VCaP (cell line): ENCODE measurements around the gene TTC13.

Experiments used
- H3K27ac ChIP-seq: fragments of 450-650 bp; 2 replicates; pipeline ENCODE4 v1.5.1; 2017
- TF ChIP-seq, protein P1 (sequence below): fragments of 450-650 bp; conservative IDR thresholded peaks from 2 replicates; pipeline ENCODE4 v1.5.1; 2017; ENCODE audit warnings: mild to moderate bottlenecking, moderate library complexity

Gene TTC13

DNA sequence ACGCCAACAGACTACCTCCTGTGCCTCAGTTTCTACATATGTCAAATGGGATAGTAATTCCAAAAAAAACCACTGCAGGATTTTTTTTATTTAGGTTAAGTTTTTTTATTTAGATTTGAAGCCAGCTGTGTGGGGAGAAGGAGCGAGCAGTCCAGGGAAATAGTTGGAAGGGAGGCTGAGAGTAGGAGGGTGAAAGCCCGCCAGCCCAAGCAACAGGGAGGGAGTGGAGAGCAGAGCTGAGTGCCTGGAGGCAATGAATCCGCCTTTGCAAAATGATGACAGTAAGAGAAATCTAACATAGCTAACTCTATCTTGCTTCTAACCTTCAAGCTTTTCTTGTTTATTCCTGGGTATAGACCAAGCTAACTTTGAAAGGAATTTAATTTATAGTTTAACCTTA lies 94.7 kb downstream of the TTC13 start:
- TF ChIP-seq, protein P1, sequence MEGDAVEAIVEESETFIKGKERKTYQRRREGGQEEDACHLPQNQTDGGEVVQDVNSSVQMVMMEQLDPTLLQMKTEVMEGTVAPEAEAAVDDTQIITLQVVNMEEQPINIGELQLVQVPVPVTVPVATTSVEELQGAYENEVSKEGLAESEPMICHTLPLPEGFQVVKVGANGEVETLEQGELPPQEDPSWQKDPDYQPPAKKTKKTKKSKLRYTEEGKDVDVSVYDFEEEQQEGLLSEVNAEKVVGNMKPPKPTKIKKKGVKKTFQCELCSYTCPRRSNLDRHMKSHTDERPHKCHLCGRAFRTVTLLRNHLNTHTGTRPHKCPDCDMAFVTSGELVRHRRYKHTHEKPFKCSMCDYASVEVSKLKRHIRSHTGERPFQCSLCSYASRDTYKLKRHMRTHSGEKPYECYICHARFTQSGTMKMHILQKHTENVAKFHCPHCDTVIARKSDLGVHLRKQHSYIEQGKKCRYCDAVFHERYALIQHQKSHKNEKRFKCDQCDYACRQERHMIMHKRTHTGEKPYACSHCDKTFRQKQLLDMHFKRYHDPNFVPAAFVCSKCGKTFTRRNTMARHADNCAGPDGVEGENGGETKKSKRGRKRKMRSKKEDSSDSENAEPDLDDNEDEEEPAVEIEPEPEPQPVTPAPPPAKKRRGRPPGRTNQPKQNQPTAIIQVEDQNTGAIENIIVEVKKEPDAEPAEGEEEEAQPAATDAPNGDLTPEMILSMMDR: no peak
- no peak overlapping the region for H3K27ac ChIP-seq

DNA sequence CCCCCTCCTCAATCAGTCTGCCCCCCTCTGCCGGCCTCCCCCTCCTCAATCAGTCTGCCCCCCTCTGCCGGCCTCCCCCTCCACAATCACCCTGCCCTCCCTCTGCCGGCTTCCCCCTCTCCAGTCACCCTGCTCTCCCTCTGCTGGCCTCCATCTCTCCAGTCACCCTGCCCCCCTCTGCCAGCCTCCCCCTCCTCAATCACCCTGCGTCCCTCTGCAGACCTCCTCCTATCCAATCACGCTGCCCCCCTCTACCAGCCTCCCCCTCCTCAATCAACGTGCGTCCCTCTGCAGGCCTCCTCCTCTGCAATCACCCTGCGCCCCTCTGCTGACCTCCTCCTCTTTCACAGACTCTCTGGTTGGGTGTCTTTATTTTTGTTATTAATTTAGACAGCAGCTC lies 98.9 kb downstream of the TTC13 start:
- TF ChIP-seq, protein P1: no peak
- H3K27ac ChIP-seq: no peak overlapping the region

DNA sequence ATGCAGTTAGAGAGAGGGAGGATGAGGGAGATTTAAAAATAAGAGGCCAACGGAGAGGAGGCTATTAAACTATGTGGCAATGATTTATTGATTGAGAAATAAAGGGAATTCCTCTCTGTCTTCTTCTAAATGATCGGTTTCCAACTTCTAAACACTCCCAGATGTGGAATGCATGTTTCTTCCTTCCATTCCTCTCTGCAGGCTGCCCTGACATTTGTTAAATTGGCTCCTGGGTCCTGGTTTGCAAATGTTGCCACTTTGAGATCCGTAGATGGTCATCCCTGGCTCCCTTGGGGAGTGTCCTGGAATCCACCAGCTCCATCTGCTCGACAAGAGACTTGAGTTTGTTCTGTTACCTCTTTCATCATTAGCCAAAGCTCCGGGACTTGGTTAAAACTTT lies 100.1 kb downstream of the TTC13 start:
- TF ChIP-seq, protein P1: no peak
- no peak overlapping the region for H3K27ac ChIP-seq

DNA sequence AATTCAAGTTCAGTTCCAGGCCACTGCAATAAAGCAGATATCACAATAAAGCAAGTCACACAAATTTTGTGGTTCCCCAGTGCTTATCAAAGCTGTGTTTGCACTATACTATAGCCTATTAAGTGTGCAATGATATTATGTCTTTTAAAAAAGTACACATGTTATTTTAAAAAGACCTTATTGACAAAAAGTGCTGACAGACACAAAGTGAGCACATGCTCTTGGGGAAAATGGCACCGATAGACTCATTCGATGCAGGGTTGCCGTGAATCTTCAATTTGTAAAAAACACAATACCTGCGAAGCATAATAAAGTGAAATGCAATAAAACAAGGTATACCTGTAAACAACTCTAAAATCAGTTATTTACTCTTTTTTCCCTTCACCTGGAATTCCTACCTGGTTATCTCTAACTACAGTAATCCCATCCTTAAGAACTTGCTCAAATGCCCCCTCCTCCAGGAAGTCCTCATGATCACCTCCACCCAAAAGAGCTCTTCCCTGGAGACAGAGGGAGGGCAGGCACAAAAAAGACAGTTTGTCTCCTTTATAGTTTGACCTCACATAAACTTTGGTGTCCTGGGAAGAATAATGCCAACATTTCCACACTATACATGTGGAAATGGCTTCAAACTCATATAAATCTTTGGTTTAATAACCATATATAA lies 100.6 kb downstream of the TTC13 start:
- H3K27ac ChIP-seq: no peak overlapping the region
- TF ChIP-seq, protein P1: no peak

DNA sequence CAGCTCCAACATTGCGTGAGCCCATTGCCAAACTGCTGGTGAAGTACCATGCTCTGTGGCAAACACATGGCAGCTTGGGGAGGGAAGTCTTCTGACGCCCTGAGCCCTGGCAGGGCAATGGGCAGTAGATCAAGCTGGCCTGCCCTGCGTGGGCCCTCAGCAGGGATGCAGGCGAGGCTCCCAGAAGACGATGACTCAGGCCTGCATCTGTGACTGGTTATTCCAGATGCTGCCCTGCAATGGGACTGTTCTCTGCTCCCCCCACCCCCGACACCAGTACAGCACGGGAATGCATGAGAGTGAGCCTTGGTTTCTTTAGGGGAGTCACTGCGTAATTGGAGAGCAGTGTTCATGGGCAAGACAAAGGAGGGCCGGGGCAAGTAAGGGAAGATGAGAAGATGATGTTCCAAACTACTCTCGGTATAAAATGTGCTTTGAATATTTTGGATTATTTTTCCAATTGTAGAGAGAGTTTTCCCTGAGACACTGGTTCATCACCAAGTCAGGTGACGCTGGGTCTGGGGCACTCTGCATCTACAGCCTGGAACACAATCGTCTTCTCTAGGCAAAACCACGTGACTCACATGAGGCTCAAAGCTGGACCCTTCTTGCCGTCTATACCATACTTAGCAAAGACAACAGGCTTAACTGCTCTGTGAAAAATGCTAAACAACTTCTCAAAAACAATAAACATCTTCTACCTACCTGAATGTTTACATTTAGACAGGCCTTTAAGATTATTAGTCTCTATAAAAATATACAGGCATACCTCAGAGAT lies 101.3 kb downstream of the TTC13 start:
- TF ChIP-seq, protein P1: no peak
- H3K27ac ChIP-seq: no peak overlapping the region

DNA sequence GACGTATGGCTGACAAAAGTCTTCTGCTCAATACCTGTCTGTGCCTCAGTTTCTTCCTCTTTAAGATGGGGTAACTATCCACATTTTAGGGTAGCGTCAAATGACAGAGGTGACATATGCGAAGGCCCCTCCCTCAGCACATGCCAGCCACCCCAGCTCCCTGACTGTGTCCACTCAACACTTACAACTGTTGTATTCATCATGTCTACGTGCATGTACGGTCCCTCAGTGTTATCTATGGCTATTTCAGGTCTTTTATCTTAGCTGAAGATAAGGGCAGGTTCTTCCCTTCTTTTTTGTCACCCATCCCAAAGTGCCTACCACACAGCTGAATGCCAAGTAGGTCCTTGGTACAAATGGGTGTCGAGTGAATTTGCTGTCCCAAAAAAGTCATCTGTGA lies 102.0 kb downstream of the TTC13 start:
- TF ChIP-seq, protein P1: no peak
- no peak overlapping the region for H3K27ac ChIP-seq

DNA sequence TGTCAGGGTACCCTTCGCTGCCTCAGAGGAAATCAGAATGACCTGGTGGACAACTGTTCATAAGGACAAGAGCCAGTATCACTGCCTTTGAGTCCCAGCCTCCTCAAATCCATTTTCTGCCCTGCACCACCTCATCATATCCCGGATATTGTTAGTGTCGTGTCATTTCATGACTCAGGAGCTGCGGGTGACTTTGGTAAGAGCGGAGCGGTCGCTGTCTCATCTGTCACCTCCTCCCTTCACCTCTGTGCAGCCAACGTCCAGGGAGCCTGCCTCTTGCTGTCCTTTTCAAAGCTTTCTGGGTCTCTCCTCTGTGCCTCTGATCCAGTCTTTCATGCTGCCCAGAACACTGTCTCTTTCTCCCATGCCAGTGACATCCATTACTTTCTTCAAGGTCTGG lies 103.3 kb downstream of the TTC13 start:
- no peak overlapping the region for H3K27ac ChIP-seq
- TF ChIP-seq, protein P1: no peak
